OCI-LY7 (cell line): ENCODE data around the gene FBRSL1. TPM values are rescaled to one million over a fixed set of nuclear protein-coding genes. Genes with fewer than 3 reads are reported as not detected.

ENCODE experiments used
- BruUV-seq: library from RNA; stranded (reverse); fragments of 400-500 nt; replicated peaks from 2 replicates; lab custom pipeline; 2021; lab: Mats Ljungman, UMichigan
- CTCF ChIA-PET: fragments of 300-600 bp; sonication (Branson Sonifier 250); formaldehyde crosslinking; loops from one replicate; lab custom pipeline; 2022; ENCODE audit warnings: antibody characterized with exemption; ENCODE audit not compliant: unreplicated experiment; lab: Charles Lee
- POLR2A ChIA-PET: fragments of 300-600 bp; sonication (Branson Sonifier 250); formaldehyde crosslinking; loops from one replicate; lab custom pipeline; 2022; ENCODE audit warnings: antibody characterized with exemption; lab: Charles Lee
- DNase-seq: peaks from one replicate; pipeline ENCODE4 v3.0.0-alpha.2; 2015; ENCODE audit warnings: low spot score
- H2AFZ ChIP-seq: fragments of 200-600 bp; sonication (generic), shearing (Covaris generic); 2 replicates; pipeline ENCODE4 v1.6.1; 2014; ENCODE audit warnings: mild to moderate bottlenecking, antibody characterized with exemption, low read length, moderate library complexity
- H3K27ac ChIP-seq: fragments of 200-600 bp; sonication (generic); 2 replicates; pipeline ENCODE4 v1.5.1; 2014; ENCODE audit warnings: mixed run types, low read depth, mild to moderate bottlenecking, moderate library complexity, low read length, inconsistent platforms; ENCODE audit not compliant: poor library complexity, severe bottlenecking
- H3K36me3 ChIP-seq: fragments of 200-600 bp; sonication (generic); 2 replicates; pipeline ENCODE4 v1.6.1; 2014; ENCODE audit warnings: mild to moderate bottlenecking, antibody characterized with exemption, low read length, moderate library complexity, mixed read lengths; ENCODE audit not compliant: insufficient read depth
- H3K4me1 ChIP-seq: fragments of 200-600 bp; sonication (generic); 2 replicates; pipeline ENCODE4 v1.5.1; 2014; ENCODE audit warnings: mild to moderate bottlenecking, low read length; ENCODE audit not compliant: insufficient read depth, poor library complexity, severe bottlenecking
- H3K4me2 ChIP-seq: fragments of 200-600 bp; sonication (generic); 2 replicates; pipeline ENCODE4 v1.6.1; 2014; ENCODE audit warnings: mild to moderate bottlenecking, low read length
- H3K4me3 ChIP-seq: fragments of 200-600 bp; sonication (generic); 2 replicates; pipeline ENCODE4 v1.5.1; 2014; ENCODE audit warnings: mild to moderate bottlenecking, low read depth, low read length; ENCODE audit not compliant: poor library complexity, severe bottlenecking
- H3K79me2 ChIP-seq: fragments of 200-600 bp; sonication (generic); 2 replicates; pipeline ENCODE4 v1.6.1; 2016; ENCODE audit warnings: low read depth, mild to moderate bottlenecking, low read length, moderate library complexity, mixed read lengths; ENCODE audit not compliant: insufficient read depth
- H3K9me2 ChIP-seq: fragments of 200-600 bp; sonication (generic); 2 replicates; pipeline ENCODE4 v1.6.1; 2016; ENCODE audit warnings: mild to moderate bottlenecking, low read length, mixed read lengths; ENCODE audit not compliant: insufficient read depth
- H3K9me3 ChIP-seq: fragments of 200-600 bp; sonication (generic); 2 replicates; pipeline ENCODE4 v1.6.1; 2014; ENCODE audit warnings: mild to moderate bottlenecking, mixed run types, low read length, mixed read lengths
- H4K20me1 ChIP-seq: fragments of 200-600 bp; sonication (generic); 2 replicates; pipeline ENCODE4 v1.6.1; 2014; ENCODE audit warnings: mild to moderate bottlenecking, antibody characterized with exemption, low read length, moderate library complexity, mixed read lengths; ENCODE audit not compliant: insufficient read depth
- CTCF ChIP-seq: fragments of 200-600 bp; sonication (generic); conservative IDR thresholded peaks from 2 replicates; pipeline ENCODE4 v1.5.1; 2014; ENCODE audit warnings: mild to moderate bottlenecking, antibody characterized with exemption, low read length, moderate library complexity, mixed read lengths
- EZH2phosphoT487 ChIP-seq: fragments of 200-600 bp; sonication (generic); IDR thresholded peaks from 2 replicates; pipeline ENCODE4 v1.6.1; 2018; ENCODE audit warnings: low read depth, borderline replicate concordance, mild to moderate bottlenecking, mixed run types, antibody characterized with exemption, low read length, moderate library complexity, mixed read lengths
- intact Hi-C: fragments of 100-400 bp; cut with micrococcal nuclease; formaldehyde crosslinking; loops from one replicate; pipeline ENCODE4 v1.10.0; 2022; ENCODE audit not compliant: unreplicated experiment
- total RNA-seq, 2 experiments: library from RNA; depleted of rRNA in 1 of 2; stranded (reverse); fragments of >200 nt in 1 of 2; shearing (Covaris generic) in 1 of 2; gene quantifications; 2 replicates each; pipeline ENCODE4 v1.2.3, GENCODE V29; 2014 to 2022

FBRSL1 gene
- total RNA-seq, 2 experiments from 2014 or later = 24.6 to 87.8 TPM

GRCh38 chr12:132466241-132467201 lies 23.4 kb upstream of the FBRSL1 start:
- BruUV-seq = no TSS peak
- no peak overlapping the region for H3K4me2 ChIP-seq
- ChIA-PET CTCF (no interaction called here), POLR2A (no interaction called here)
- DNase-seq = no peak
- intact Hi-C loops = no loop called here
- no peaks in the 10 kb centered on the region for H3K4me1 ChIP-seq
- no peak overlapping the region for H3K27ac ChIP-seq
- no peaks in the 10 kb centered on the region for H3K36me3 ChIP-seq
- TF ChIP-seq CTCF (no peak), EZH2phosphoT487 (no peak)
- no peak overlapping the region for H2AFZ ChIP-seq
- H3K79me2 ChIP-seq = no peaks in the 10 kb centered on the region
- no peak overlapping the region for H3K4me3 ChIP-seq
- H3K9me2 ChIP-seq = no peaks in the 10 kb centered on the region
- H3K9me3 ChIP-seq = no peaks in the 10 kb centered on the region
- H4K20me1 ChIP-seq = no peaks in the 10 kb centered on the region

GRCh38 chr12:132467511-132467910 lies 22.4 kb upstream of the FBRSL1 start:
- POLR2A ChIA-PET = no interaction called here
- H3K36me3 ChIP-seq = no peaks in the 10 kb centered on the region
- CTCF ChIA-PET = no interaction called here
- H3K4me1 ChIP-seq = no peaks in the 10 kb centered on the region
- H3K9me3 ChIP-seq = no peaks in the 10 kb centered on the region
- no TSS peak for BruUV-seq
- no peak for DNase-seq
- intact Hi-C loops = no loop called here
- H3K4me3 ChIP-seq = no peak overlapping the region
- H2AFZ ChIP-seq = no peak overlapping the region
- no peaks in the 10 kb centered on the region for H4K20me1 ChIP-seq
- TF ChIP-seq EZH2phosphoT487 = no peak
- TF ChIP-seq CTCF = no peak
- no peak overlapping the region for H3K4me2 ChIP-seq
- H3K79me2 ChIP-seq = no peaks in the 10 kb centered on the region
- no peaks in the 10 kb centered on the region for H3K9me2 ChIP-seq
- H3K27ac ChIP-seq = no peak overlapping the region

GRCh38 chr12:132469423-132469822 lies 20.5 kb upstream of the FBRSL1 start:
- Histone ChIP-seq H3K4me2 (no peak overlapping the region), H3K9me2 (no peaks in the 10 kb centered on the region), H3K36me3 (no peaks in the 10 kb centered on the region), H3K4me1 (no peaks in the 10 kb centered on the region), H3K4me3 (no peak overlapping the region), H3K27ac (no peak overlapping the region), H3K9me3 (no peaks in the 10 kb centered on the region), H3K79me2 (no peaks in the 10 kb centered on the region), H4K20me1 (no peaks in the 10 kb centered on the region), H2AFZ (no peak overlapping the region)
- ChIA-PET POLR2A (no interaction called here), CTCF (no interaction called here)
- intact Hi-C loops = no loop called here
- no peak for DNase-seq
- no peak for TF ChIP-seq CTCF
- no peak for TF ChIP-seq EZH2phosphoT487
- BruUV-seq = no TSS peak
